GM12878 (cell line): Measurements from ENCODE around the gene HS3ST2. TPM values are rescaled to one million over a fixed set of nuclear protein-coding genes. Genes with fewer than 3 reads are reported as not detected.

ENCODE experiments used
- ATAC-seq: fragments of 200-7000 bp; cut with Tn5 transposase; 3 replicates; pipeline ENCODE4 v1.9.1; 2020; ENCODE audit warnings: mild to moderate bottlenecking, moderate library complexity
- BruUV-seq: library from RNA; stranded (reverse); fragments of 400-500 nt; replicated peaks from 2 replicates; lab custom pipeline; 2021; lab: Mats Ljungman, UMichigan
- CTCF ChIA-PET: fragments of 300-600 bp; sonication (Branson Sonifier 250); formaldehyde crosslinking; extraction: SDS; loops from one replicate; lab custom pipeline; 2021; ENCODE audit warnings: inconsistent platforms; lab: Yijun Ruan, JAX
- POLR2A ChIA-PET: fragments of 350-600 bp; formaldehyde crosslinking; extraction: SDS; loops from one replicate; lab custom pipeline; 2021; ENCODE audit warnings: inconsistent platforms; lab: Charles Lee
- RAD21 ChIA-PET: fragments of 300-600 bp; sonication (Branson Sonifier 250); formaldehyde crosslinking; loops from one replicate; lab custom pipeline; 2023; ENCODE audit warnings: antibody characterized with exemption; ENCODE audit not compliant: unreplicated experiment; lab: Charles Lee
- SMC1A ChIA-PET: fragments of 300-600 bp; sonication (Branson Sonifier 250); formaldehyde crosslinking; loops from one replicate; lab custom pipeline; 2023; ENCODE audit not compliant: unreplicated experiment, uncharacterized antibody; lab: Charles Lee
- DNase-seq: peaks from one replicate; pipeline ENCODE4 v3.0.0-alpha.2; 2011; ENCODE audit warnings: low read depth, low spot score
- FAIRE-seq: peaks from 3 replicates; lab custom pipeline; 2011; peaks lifted over from hg19 to GRCh38; lab: Jason Lieb, UNC
- H2AFZ ChIP-seq: 2 replicates; pipeline ENCODE4 v1.6.0; 2011; ENCODE audit warnings: low read depth, low read length, control low read depth; ENCODE audit not compliant: control insufficient read depth
- H3K27ac ChIP-seq: 2 replicates; pipeline ENCODE4 v1.5.1; 2011; ENCODE audit warnings: control low read depth; ENCODE audit not compliant: control insufficient read depth, insufficient read depth
- H3K27me3 ChIP-seq, 2 experiments: replicated peaks in 1 of 2; 2 replicates each; pipeline versions ENCODE4 v1.6.0 to v1.6.1; 2011; ENCODE audit warnings: low read length in 1 of 2; ENCODE audit not compliant: control insufficient read depth in 2 of 2, insufficient read depth in 2 of 2
- H3K36me3 ChIP-seq, 2 experiments: 2 replicates each; pipeline ENCODE4 v1.5.1; 2011; ENCODE audit warnings: low read length in 1 of 2; ENCODE audit not compliant: control insufficient read depth in 2 of 2, insufficient read depth in 2 of 2
- H3K4me1 ChIP-seq: 2 replicates; pipeline ENCODE4 v1.6.1; 2011; ENCODE audit warnings: mild to moderate bottlenecking, low read length, moderate library complexity, mixed read lengths; ENCODE audit not compliant: control insufficient read depth, insufficient read depth
- H3K4me2 ChIP-seq: 2 replicates; pipeline ENCODE4 v1.6.0; 2011; ENCODE audit warnings: control low read depth; ENCODE audit not compliant: control insufficient read depth, insufficient read depth
- H3K4me3 ChIP-seq: fragments of 200-600 bp; sonication (generic); 2 replicates; pipeline ENCODE4 v1.5.1; 2016
- H3K79me2 ChIP-seq: 2 replicates; pipeline ENCODE4 v1.6.0; 2011; ENCODE audit warnings: low read length; ENCODE audit not compliant: control insufficient read depth, insufficient read depth
- H3K9ac ChIP-seq: 2 replicates; pipeline ENCODE4 v1.8.0; 2011; ENCODE audit warnings: low read length, control low read depth, mixed read lengths; ENCODE audit not compliant: control insufficient read depth, insufficient read depth
- H3K9me3 ChIP-seq: replicated peaks from 3 replicates; pipeline ENCODE4 v1.5.1; 2011; ENCODE audit warnings: mild to moderate bottlenecking, low read length; ENCODE audit not compliant: control insufficient read depth, insufficient read depth
- H4K20me1 ChIP-seq: 2 replicates; pipeline ENCODE4 v1.6.0; 2011; ENCODE audit not compliant: control insufficient read depth, insufficient read depth
- BACH1 ChIP-seq: fragments of 450-650 bp; IDR thresholded peaks from 2 replicates; pipeline ENCODE4 v1.6.1; 2017; ENCODE audit warnings: mild to moderate bottlenecking, borderline replicate concordance
- CBX5 ChIP-seq: sonication (generic); IDR thresholded peaks from 2 replicates; pipeline ENCODE4 v1.6.1; 2016; ENCODE audit warnings: low read depth, moderate library complexity, mild to moderate bottlenecking, inconsistent platforms
- CEBPB ChIP-seq, 2 experiments: fragments of 150-350 bp in 1 of 2; IDR thresholded peaks; 2 replicates each; pipeline ENCODE4 v1.6.1; 2012 to 2014; ENCODE audit warnings: low read depth in 2 of 2, low read length in 2 of 2, borderline replicate concordance in 1 of 2, inconsistent platforms in 1 of 2
- EED ChIP-seq: sonication (generic); IDR thresholded peaks from 2 replicates; pipeline ENCODE4 v1.6.1; 2016; ENCODE audit warnings: antibody characterized with exemption, low read depth
- HDAC6 ChIP-seq: fragments of 200-600 bp; sonication (generic); IDR thresholded peaks from one replicate; pipeline ENCODE4 v1.8.0; 2017; ENCODE audit warnings: antibody characterized with exemption; ENCODE audit not compliant: unreplicated experiment
- JUNB ChIP-seq: IDR thresholded peaks from 2 replicates; pipeline ENCODE4 v1.6.1; 2016; ENCODE audit warnings: antibody characterized with exemption, mild to moderate bottlenecking
- KLF5 ChIP-seq: fragments of 450-650 bp; IDR thresholded peaks from 2 replicates; pipeline ENCODE4 v1.6.1; 2014; ENCODE audit warnings: mild to moderate bottlenecking; ENCODE audit not compliant: partially characterized antibody
- MEF2B ChIP-seq: fragments of 450-650 bp; IDR thresholded peaks from 2 replicates; pipeline ENCODE4 v1.6.1; 2018; ENCODE audit warnings: mild to moderate bottlenecking, moderate library complexity; ENCODE audit not compliant: partially characterized antibody, poor library complexity, severe bottlenecking
- MTA2 ChIP-seq: fragments of 450-650 bp; IDR thresholded peaks from 2 replicates; pipeline ENCODE4 v1.6.1; 2016; ENCODE audit warnings: low read depth, mild to moderate bottlenecking, moderate library complexity
- NFYB ChIP-seq: IDR thresholded peaks from 2 replicates; pipeline ENCODE4 v1.6.1; 2011; ENCODE audit warnings: low read depth, mild to moderate bottlenecking, low read length, improper control_type of control experiment, moderate library complexity; ENCODE audit not compliant: insufficient read depth
- NRF1 ChIP-seq: conservative IDR thresholded peaks from 2 replicates; pipeline ENCODE4 v1.6.1; 2011; ENCODE audit warnings: mild to moderate bottlenecking, low read depth, low read length, improper control_type of control experiment
- POLR2A ChIP-seq: IDR thresholded peaks from 2 replicates; pipeline ENCODE4 v1.6.1; 2011; ENCODE audit warnings: low read depth, mild to moderate bottlenecking, low read length
- RCOR1 ChIP-seq: conservative IDR thresholded peaks from 2 replicates; pipeline ENCODE4 v1.6.1; 2012; ENCODE audit warnings: low read depth, low read length, improper control_type of control experiment
- ZNF217 ChIP-seq: fragments of 450-650 bp; IDR thresholded peaks from 2 replicates; pipeline ENCODE4 v1.6.1; 2017; ENCODE audit warnings: antibody characterized with exemption, mild to moderate bottlenecking
- ZSCAN29 ChIP-seq: fragments of 450-650 bp; IDR thresholded peaks from 2 replicates; pipeline ENCODE4 v1.6.1; 2017; ENCODE audit warnings: mild to moderate bottlenecking, moderate library complexity
- WGBS: methylation state at CpG from one replicate; pipeline ENCODE4 v1.1.6; 2016; ENCODE audit warnings: low lambda C conversion rate; ENCODE audit not compliant: insufficient replicate concordance, insufficient coverage; ENCODE audit errors: missing lambda C conversion rate; 5-methylcytosine and 5-hydroxymethylcytosine counted together
- in situ Hi-C: fragments of 300-500 bp; cut with MboI; formaldehyde crosslinking; loops from 9 replicates; pipeline ENCODE4 v1.14.3; 2018; ENCODE audit warnings: mixed read lengths
- intact Hi-C: fragments of 100-400 bp; cut with micrococcal nuclease; formaldehyde crosslinking; loops from one replicate; pipeline ENCODE4 v1.14.2; 2022; ENCODE audit not compliant: unreplicated experiment
- polyA plus RNA-seq, 11 experiments: library from polyadenylated mRNA; depleted of rRNA in 4 of 11; unstranded in 6 of 11; stranded (reverse) in 5 of 11; fragments of >200 nt; fragmentation: Nextera tagmentation in 4 of 11; fragmentation: Illumina TruSeq in 1 of 11; extraction: Ambion mirVana in 4 of 11; extraction: Trizol in 1 of 11; gene quantifications; 1 replicate in 1 of 11; 2 replicates in 10 of 11; pipeline versions ENCODE4 v1.2.1 to v1.2.3, GENCODE V29; 2011 to 2016; ENCODE audit warnings: inconsistent platforms in 2 of 11, missing spikeins in 2 of 11, low read depth in 1 of 11
- total RNA-seq, 4 experiments: library from RNA; depleted of rRNA in 3 of 4; stranded (reverse); fragments of >200 nt in 3 of 4; fragmentation: Illumina TruSeq in 1 of 4; extraction: Trizol in 1 of 4; gene quantifications; 2 replicates each; pipeline versions ENCODE4 v1.2.1 to v1.2.3, GENCODE V29; 2013 to 2021
- TF ChIP-seq, protein P1 (sequence below): IDR thresholded peaks from 2 replicates; pipeline ENCODE4 v1.6.1; 2011; ENCODE audit warnings: borderline replicate concordance, low read depth, mild to moderate bottlenecking, moderate library complexity, mixed read lengths, low read length; ENCODE audit not compliant: insufficient read depth; ENCODE audit errors: extremely low read length
- TF ChIP-seq, protein P2 (sequence below): fragments of 450-650 bp; formaldehyde crosslinking; IDR thresholded peaks from 2 replicates; pipeline ENCODE4 v1.4.0; 2022; ENCODE audit warnings: mild to moderate bottlenecking, moderate library complexity
- TF ChIP-seq, protein P3 (sequence below): IDR thresholded peaks from 2 replicates; pipeline ENCODE4 v1.6.1; 2011; ENCODE audit warnings: low read depth, low read length, improper control_type of control experiment, borderline replicate concordance
- TF ChIP-seq, protein P4 (sequence below), 3 experiments: IDR thresholded peaks in 2 of 3; conservative IDR thresholded peaks in 1 of 3; 2 replicates each; pipeline ENCODE4 v1.5.1; 2011; ENCODE audit warnings: low read depth in 3 of 3, low read length in 3 of 3, mild to moderate bottlenecking in 3 of 3, control low read depth in 2 of 3, moderate library complexity in 2 of 3, inconsistent platforms in 1 of 3, mixed read lengths in 1 of 3; ENCODE audit not compliant: control insufficient read depth in 2 of 3, insufficient read depth in 1 of 3; ENCODE audit errors: extremely low read depth in 1 of 3

HS3ST2 gene
- total and polyA plus RNA-seq, 10 of the 15 experiments (the other 5 are each of a cell fraction or from before 2014, with no cell fraction given): not detected

DNA sequence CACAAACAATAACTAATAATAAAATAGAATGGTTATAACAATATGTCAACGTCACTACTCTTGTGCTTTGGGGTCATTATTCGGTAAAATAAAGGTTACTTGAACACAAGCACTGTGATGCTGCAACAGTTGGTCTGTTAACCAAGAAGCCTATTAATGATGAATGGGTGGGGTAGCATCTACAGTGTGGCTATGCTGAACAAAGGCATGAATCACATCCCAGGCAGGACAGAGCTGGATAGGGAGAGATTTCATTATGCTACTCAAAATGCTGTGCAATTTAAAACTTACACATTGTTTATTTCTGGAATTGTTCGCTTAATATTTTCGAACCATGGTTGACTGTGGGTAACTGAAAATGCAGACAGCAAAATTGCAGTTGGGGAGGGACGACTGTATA lies 9.1 kb upstream of the HS3ST2 start:
- no peak overlapping the region for H3K4me2 ChIP-seq
- intact Hi-C loops (no loop called here), in situ Hi-C loops (no loop called here)
- WGBS: 25% methylated on average over 5 of the region's 5 CpGs
- no peak overlapping the region for H3K27ac ChIP-seq
- no peak overlapping the region for H3K9ac ChIP-seq
- no peak for TF ChIP-seq MEF2B
- TF ChIP-seq, protein P1, sequence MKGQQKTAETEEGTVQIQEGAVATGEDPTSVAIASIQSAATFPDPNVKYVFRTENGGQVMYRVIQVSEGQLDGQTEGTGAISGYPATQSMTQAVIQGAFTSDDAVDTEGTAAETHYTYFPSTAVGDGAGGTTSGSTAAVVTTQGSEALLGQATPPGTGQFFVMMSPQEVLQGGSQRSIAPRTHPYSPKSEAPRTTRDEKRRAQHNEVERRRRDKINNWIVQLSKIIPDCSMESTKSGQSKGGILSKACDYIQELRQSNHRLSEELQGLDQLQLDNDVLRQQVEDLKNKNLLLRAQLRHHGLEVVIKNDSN: no peak
- TF ChIP-seq BACH1: no peak
- TF ChIP-seq KLF5: no peak
- TF ChIP-seq ZNF217: no peak
- no peak for TF ChIP-seq CEBPB (IDR thresholded peaks at IDR 0.05; ENCODE audit: borderline replicate concordance in 1 of 2, low read depth in 2 of 2, low read length in 2 of 2)
- no peak for TF ChIP-seq RCOR1
- TF ChIP-seq ZSCAN29: no peak
- TF ChIP-seq NRF1: no peak
- TF ChIP-seq, protein P2, sequence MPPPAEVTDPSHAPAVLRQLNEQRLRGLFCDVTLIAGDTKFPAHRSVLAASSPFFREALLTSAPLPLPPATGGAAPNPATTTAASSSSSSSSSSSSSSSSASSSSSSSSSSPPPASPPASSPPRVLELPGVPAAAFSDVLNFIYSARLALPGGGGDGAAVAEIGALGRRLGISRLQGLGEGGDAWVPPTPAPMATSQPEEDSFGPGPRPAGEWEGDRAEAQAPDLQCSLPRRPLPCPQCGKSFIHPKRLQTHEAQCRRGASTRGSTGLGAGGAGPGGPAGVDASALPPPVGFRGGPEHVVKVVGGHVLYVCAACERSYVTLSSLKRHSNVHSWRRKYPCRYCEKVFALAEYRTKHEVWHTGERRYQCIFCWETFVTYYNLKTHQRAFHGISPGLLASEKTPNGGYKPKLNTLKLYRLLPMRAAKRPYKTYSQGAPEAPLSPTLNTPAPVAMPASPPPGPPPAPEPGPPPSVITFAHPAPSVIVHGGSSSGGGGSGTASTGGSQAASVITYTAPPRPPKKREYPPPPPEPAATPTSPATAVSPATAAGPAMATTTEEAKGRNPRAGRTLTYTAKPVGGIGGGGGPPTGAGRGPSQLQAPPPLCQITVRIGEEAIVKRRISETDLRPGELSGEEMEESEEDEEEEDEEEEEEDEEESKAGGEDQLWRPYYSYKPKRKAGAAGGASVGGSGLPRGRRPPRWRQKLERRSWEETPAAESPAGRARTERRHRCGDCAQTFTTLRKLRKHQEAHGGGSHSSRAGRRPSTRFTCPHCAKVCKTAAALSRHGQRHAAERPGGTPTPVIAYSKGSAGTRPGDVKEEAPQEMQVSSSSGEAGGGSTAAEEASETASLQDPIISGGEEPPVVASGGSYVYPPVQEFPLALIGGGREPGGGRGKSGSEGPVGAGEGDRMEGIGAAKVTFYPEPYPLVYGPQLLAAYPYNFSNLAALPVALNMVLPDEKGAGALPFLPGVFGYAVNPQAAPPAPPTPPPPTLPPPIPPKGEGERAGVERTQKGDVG (CRISPR knock-in tag): no peak
- TF ChIP-seq, protein P3, sequence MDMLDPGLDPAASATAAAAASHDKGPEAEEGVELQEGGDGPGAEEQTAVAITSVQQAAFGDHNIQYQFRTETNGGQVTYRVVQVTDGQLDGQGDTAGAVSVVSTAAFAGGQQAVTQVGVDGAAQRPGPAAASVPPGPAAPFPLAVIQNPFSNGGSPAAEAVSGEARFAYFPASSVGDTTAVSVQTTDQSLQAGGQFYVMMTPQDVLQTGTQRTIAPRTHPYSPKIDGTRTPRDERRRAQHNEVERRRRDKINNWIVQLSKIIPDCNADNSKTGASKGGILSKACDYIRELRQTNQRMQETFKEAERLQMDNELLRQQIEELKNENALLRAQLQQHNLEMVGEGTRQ: no peak
- TF ChIP-seq POLR2A: no peak
- no peak for TF ChIP-seq HDAC6
- no peak for TF ChIP-seq NFYB
- TF ChIP-seq, protein P4, sequence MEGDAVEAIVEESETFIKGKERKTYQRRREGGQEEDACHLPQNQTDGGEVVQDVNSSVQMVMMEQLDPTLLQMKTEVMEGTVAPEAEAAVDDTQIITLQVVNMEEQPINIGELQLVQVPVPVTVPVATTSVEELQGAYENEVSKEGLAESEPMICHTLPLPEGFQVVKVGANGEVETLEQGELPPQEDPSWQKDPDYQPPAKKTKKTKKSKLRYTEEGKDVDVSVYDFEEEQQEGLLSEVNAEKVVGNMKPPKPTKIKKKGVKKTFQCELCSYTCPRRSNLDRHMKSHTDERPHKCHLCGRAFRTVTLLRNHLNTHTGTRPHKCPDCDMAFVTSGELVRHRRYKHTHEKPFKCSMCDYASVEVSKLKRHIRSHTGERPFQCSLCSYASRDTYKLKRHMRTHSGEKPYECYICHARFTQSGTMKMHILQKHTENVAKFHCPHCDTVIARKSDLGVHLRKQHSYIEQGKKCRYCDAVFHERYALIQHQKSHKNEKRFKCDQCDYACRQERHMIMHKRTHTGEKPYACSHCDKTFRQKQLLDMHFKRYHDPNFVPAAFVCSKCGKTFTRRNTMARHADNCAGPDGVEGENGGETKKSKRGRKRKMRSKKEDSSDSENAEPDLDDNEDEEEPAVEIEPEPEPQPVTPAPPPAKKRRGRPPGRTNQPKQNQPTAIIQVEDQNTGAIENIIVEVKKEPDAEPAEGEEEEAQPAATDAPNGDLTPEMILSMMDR (IDR thresholded peaks at IDR 0.05 in 2 of 3, conservative IDR thresholded peaks at IDR 0.05 in 1 of 3; ENCODE audit: control insufficient read depth in 2 of 3, extremely low read depth in 1 of 3, insufficient read depth in 1 of 3, low read depth in 3 of 3, low read length in 3 of 3): no peak
- no peak for TF ChIP-seq MTA2
- no peak for TF ChIP-seq CBX5
- TF ChIP-seq JUNB: no peak
- no peak for TF ChIP-seq EED
- no peak overlapping the region for H2AFZ ChIP-seq
- H3K4me3 ChIP-seq: no peak overlapping the region
- ChIA-PET POLR2A (no interaction called here), SMC1A (interaction anchor here (1.0 kb wide), 1 partner anchor 17 kb away, joined by 3 read pairs; no protein-coding TSS in a partner anchor), CTCF (no interaction called here), RAD21 (no interaction called here)
- no TSS peak for BruUV-seq
- H3K79me2 ChIP-seq: no peaks in the 10 kb centered on the region
- no peaks in the 10 kb centered on the region for H3K4me1 ChIP-seq
- H3K36me3 ChIP-seq: no peaks in the 10 kb centered on the region
- DNase-seq: no peak
- H3K27me3 ChIP-seq: no peaks in the 10 kb centered on the region
- H4K20me1 ChIP-seq: no peaks in the 10 kb centered on the region
- no peak for ATAC-seq
- no peak for FAIRE-seq
- no peaks in the 10 kb centered on the region for H3K9me3 ChIP-seq
